ENCODE data around the gene MTHFSD. TPM values are rescaled to one million over a fixed set of nuclear protein-coding genes. Genes with fewer than 3 reads are reported as not detected.

The MTHFSD gene
- polyA plus RNA-seq, 1 donor from 2014 or later = 25.0 TPM

- Histone ChIP-seq H3K9me2 (ENCODE audit: insufficient read depth, low read length) (no peaks in the 10 kb centered on the region), H4K20me1 (ENCODE audit: insufficient read depth) (no peaks in the 10 kb centered on the region), H3K27me3 (ENCODE audit: insufficient read depth, low read depth, low read length) (peaks cover 98% of the 10 kb centered on the region), H3K9me3 (ENCODE audit: low read length) (no peaks in the 10 kb centered on the region), H2AFZ (ENCODE audit: low read depth, low read length) (no peak overlapping the region), H3F3A (ENCODE audit: insufficient read depth, low read length, poor library complexity, severe bottlenecking) (no peaks in the 10 kb centered on the region), H3K9ac (ENCODE audit: low read length) (no peak overlapping the region), H3K36me3 (ENCODE audit: insufficient read depth, low read length) (no peaks in the 10 kb centered on the region), H3K79me2 (replicated peaks; ENCODE audit: insufficient read depth, low read length) (no peaks in the 10 kb centered on the region), H3K4me3 (ENCODE audit: low read length) (no peak overlapping the region), H3K27ac (ENCODE audit: low read length) (no peak overlapping the region), H3K4me2 (ENCODE audit: low read length) (no peak overlapping the region)
- TF ChIP-seq TAF1 (IDR thresholded peaks at IDR 0.05; ENCODE audit: low read depth) (no peak), EZH2 (IDR thresholded peaks at IDR 0.05; ENCODE audit: borderline replicate concordance, insufficient read depth, low read length, poor library complexity, severe bottlenecking) (peak; percentile 69)
Measured at GRCh38 chr16:86505899-86506864, 48.9 kb downstream of the MTHFSD start.

- peaks cover 98% of the 10 kb centered on the region for H3K27me3 ChIP-seq (ENCODE audit: insufficient read depth, low read depth, low read length)
- no peaks in the 10 kb centered on the region for H3F3A ChIP-seq (ENCODE audit: insufficient read depth, low read length, poor library complexity, severe bottlenecking)
- H3K9me3 ChIP-seq (ENCODE audit: low read length) = no peaks in the 10 kb centered on the region
- H3K4me2 ChIP-seq (ENCODE audit: low read length) = no peak overlapping the region
- no peak overlapping the region for H3K9ac ChIP-seq (ENCODE audit: low read length)
- no peaks in the 10 kb centered on the region for H3K9me2 ChIP-seq (ENCODE audit: insufficient read depth, low read length)
- no peak overlapping the region for H3K4me3 ChIP-seq (ENCODE audit: low read length)
- H3K79me2 ChIP-seq (replicated peaks; ENCODE audit: insufficient read depth, low read length) = no peaks in the 10 kb centered on the region
- H3K27ac ChIP-seq (ENCODE audit: low read length) = no peak overlapping the region
- H4K20me1 ChIP-seq (ENCODE audit: insufficient read depth) = no peaks in the 10 kb centered on the region
- no peaks in the 10 kb centered on the region for H3K36me3 ChIP-seq (ENCODE audit: insufficient read depth, low read length)
- no peak for TF ChIP-seq SMC3 (conservative IDR thresholded peaks at IDR 0.05; ENCODE audit: poor library complexity)
- no peak for TF ChIP-seq MXI1 (conservative IDR thresholded peaks at IDR 0.05; ENCODE audit: poor library complexity, severe bottlenecking)
- peak; percentile 26 for TF ChIP-seq POLR2AphosphoS5 (IDR thresholded peaks at IDR 0.05)
- no peak for TF ChIP-seq RAD21 (conservative IDR thresholded peaks at IDR 0.05)
- peak; percentile 90 for TF ChIP-seq EZH2 (IDR thresholded peaks at IDR 0.05; ENCODE audit: borderline replicate concordance, insufficient read depth, low read length, poor library complexity, severe bottlenecking)
- no peak for TF ChIP-seq EP300 (conservative IDR thresholded peaks at IDR 0.05; ENCODE audit: poor library complexity, severe bottlenecking)
- H2AFZ ChIP-seq (ENCODE audit: low read depth, low read length) = no peak overlapping the region
Measured at GRCh38 chr16:86505185-86505898, 49.7 kb downstream of the MTHFSD start.

GRCh38 chr16:86504315-86505184, 50.5 kb downstream of the MTHFSD start:
- H3K79me2 ChIP-seq (replicated peaks; ENCODE audit: insufficient read depth, low read length) = no peaks in the 10 kb centered on the region
- no peak overlapping the region for H3K9ac ChIP-seq (ENCODE audit: low read length)
- H3K4me3 ChIP-seq (ENCODE audit: low read length) = no peak overlapping the region
- H3K4me2 ChIP-seq (ENCODE audit: low read length) = no peak overlapping the region
- H3F3A ChIP-seq (ENCODE audit: insufficient read depth, low read length, poor library complexity, severe bottlenecking) = no peaks in the 10 kb centered on the region
- peak; percentile 45 for TF ChIP-seq EZH2 (IDR thresholded peaks at IDR 0.05; ENCODE audit: borderline replicate concordance, insufficient read depth, low read length, poor library complexity, severe bottlenecking)
- TF ChIP-seq SMC3 (conservative IDR thresholded peaks at IDR 0.05; ENCODE audit: poor library complexity) = no peak
- TF ChIP-seq RAD21 (conservative IDR thresholded peaks at IDR 0.05) = no peak
- TF ChIP-seq REST (IDR thresholded peaks at IDR 0.05; ENCODE audit: borderline replicate concordance) = no peak
- TF ChIP-seq MXI1 (conservative IDR thresholded peaks at IDR 0.05; ENCODE audit: poor library complexity, severe bottlenecking) = no peak
- H3K36me3 ChIP-seq (ENCODE audit: insufficient read depth, low read length) = no peaks in the 10 kb centered on the region
- no peaks in the 10 kb centered on the region for H3K9me3 ChIP-seq (ENCODE audit: low read length)
- no peak overlapping the region for H3K27ac ChIP-seq (ENCODE audit: low read length)
- no peaks in the 10 kb centered on the region for H4K20me1 ChIP-seq (ENCODE audit: insufficient read depth)
- no peak overlapping the region for H2AFZ ChIP-seq (ENCODE audit: low read depth, low read length)
- H3K27me3 ChIP-seq (ENCODE audit: insufficient read depth, low read depth, low read length) = peaks cover 98% of the 10 kb centered on the region
- no peaks in the 10 kb centered on the region for H3K9me2 ChIP-seq (ENCODE audit: insufficient read depth, low read length)
